CD1c-positive myeloid dendritic cell (primary cell): ENCODE results near the gene CYREN.
"Not testable (repeated sequence)": the region's sequence is repeated elsewhere in the genome, so short reads cannot be mapped to it uniquely, and the experiment has no call there.

Experiments
- DNase-seq: peaks from one replicate; pipeline ENCODE4 v3.0.0-alpha.2; 2016; ENCODE audit errors: extremely low spot score

The CYREN gene

GRCh38 chr7:135177028-135177696 is 6.7 kb upstream of the CYREN start:
- no peak for DNase-seq

GRCh38 chr7:135175931-135176330 is 5.4 kb upstream of the CYREN start:
- DNase-seq, result no peak

GRCh38 chr7:135174941-135175340 is 4.4 kb upstream of the CYREN start:
- no peak for DNase-seq

GRCh38 chr7:135173916-135174315 is 3.4 kb upstream of the CYREN start:
- not testable (repeated sequence) for DNase-seq

- not testable (repeated sequence) for DNase-seq
Measured at GRCh38 chr7:135171581-135172291, 1.2 kb upstream of the CYREN start.

- peak; percentile 15 for DNase-seq
Measured at GRCh38 chr7:135170998-135171481, 533 bp upstream of the CYREN start.

- DNase-seq, result peak; percentile 78
Measured at GRCh38 chr7:135169964-135170273, 588 bp downstream of the CYREN start.

- peak; percentile 36 for DNase-seq
Measured at GRCh38 chr7:135169141-135169963, 1.2 kb downstream of the CYREN start.

GRCh38 chr7:135168489-135169140 is 1.9 kb downstream of the CYREN start:
- no peak for DNase-seq

GRCh38 chr7:135168001-135168400 is 2.5 kb downstream of the CYREN start:
- DNase-seq, result peak; percentile 54

- DNase-seq, result no peak
Measured at GRCh38 chr7:135167365-135167917, 3.1 kb downstream of the CYREN start.

- DNase-seq, result no peak
Measured at GRCh38 chr7:135166338-135166990, 4.0 kb downstream of the CYREN start.

- DNase-seq, result no peak
Measured at GRCh38 chr7:135165862-135166261, 4.6 kb downstream of the CYREN start.

- no peak for DNase-seq
Measured at GRCh38 chr7:135164357-135165061, 6.0 kb downstream of the CYREN start.

GRCh38 chr7:135162382-135163001 is 8.0 kb downstream of the CYREN start:
- DNase-seq, result no peak

GRCh38 chr7:135161669-135162068 is 8.8 kb downstream of the CYREN start:
- DNase-seq, result no peak

GRCh38 chr7:135160858-135161653 is 9.5 kb downstream of the CYREN start:
- peak; percentile 50 for DNase-seq

- peak; percentile 41 for DNase-seq
Measured at GRCh38 chr7:135160098-135160857, 10.2 kb downstream of the CYREN start.
